Activated CD4-positive, alpha-beta memory T cell treated with anti-CD3 and anti-CD28 coated beads, Interleukin-2, amount 10 ng/mL, durations not matched to agents 7 days and 5 days (primary cell): ENCODE data around the gene NRG3. TPM values are rescaled to one million over a fixed set of nuclear protein-coding genes. Genes with fewer than 3 reads are reported as not detected.

Source experiments
- CTCF ChIA-PET: fragments of 350-600 bp; sonication (Branson Sonifier 250); formaldehyde crosslinking; loops from one replicate; lab custom pipeline; 2021; ENCODE audit warnings: antibody characterized with exemption, inconsistent platforms; lab: Charles Lee
- POLR2A ChIA-PET: fragments of 350-600 bp; sonication (Branson Sonifier 250); formaldehyde crosslinking; loops from one replicate; lab custom pipeline; 2021; ENCODE audit warnings: antibody characterized with exemption; lab: Charles Lee
- DNase-seq: peaks from one replicate; pipeline ENCODE4 v3.0.0-alpha.2; 2020
- H3K27ac Mint-ChIP-seq: one replicate; pipeline ENCODE4 v1.8.0; 2021; ENCODE audit warnings: mild to moderate bottlenecking, mixed read lengths
- H3K27me3 Mint-ChIP-seq: one replicate; pipeline ENCODE4 v1.8.0; 2021; ENCODE audit warnings: mixed read lengths
- H3K36me3 Mint-ChIP-seq: one replicate; pipeline ENCODE4 v1.8.0; 2021; ENCODE audit warnings: low read depth, mixed read lengths
- H3K4me1 Mint-ChIP-seq: one replicate; pipeline ENCODE4 v1.8.0; 2021; ENCODE audit warnings: mixed read lengths
- H3K4me3 Mint-ChIP-seq: one replicate; pipeline ENCODE4 v1.8.0; 2021; ENCODE audit warnings: mild to moderate bottlenecking, mixed read lengths
- H3K9me3 Mint-ChIP-seq: one replicate; pipeline ENCODE4 v1.8.0; 2021; ENCODE audit warnings: mixed read lengths
- total RNA-seq, 2 experiments: library from RNA; stranded (reverse); gene quantifications; one replicate each; pipeline ENCODE4 v1.2.3, GENCODE V29; 2021

Gene NRG3
- total RNA-seq, 2 experiments from 2014 or later: not detected

DNA sequence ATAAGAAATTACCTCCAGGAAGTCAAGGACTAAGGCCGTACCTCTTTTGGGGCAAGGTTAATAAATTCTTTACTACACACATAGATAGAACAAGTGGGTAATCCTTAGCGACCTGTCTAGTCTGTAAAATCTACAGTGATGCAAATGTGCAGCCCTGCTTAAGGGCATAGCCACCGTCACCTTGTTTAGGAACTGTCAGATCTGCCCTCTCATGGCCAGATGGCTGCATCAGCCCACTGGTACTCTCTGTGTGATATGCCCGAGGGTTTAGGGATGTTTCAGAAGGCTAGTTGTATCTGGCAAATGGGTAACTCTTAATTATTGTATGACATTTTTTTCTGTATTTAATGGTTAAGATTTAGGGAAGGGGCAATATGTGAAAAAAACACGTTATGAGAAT lies 74.3 kb downstream of the NRG3 start:
- CTCF ChIA-PET: no interaction called here
- peaks cover 13% of the 10 kb centered on the region for H3K9me3 Mint-ChIP-seq

DNA sequence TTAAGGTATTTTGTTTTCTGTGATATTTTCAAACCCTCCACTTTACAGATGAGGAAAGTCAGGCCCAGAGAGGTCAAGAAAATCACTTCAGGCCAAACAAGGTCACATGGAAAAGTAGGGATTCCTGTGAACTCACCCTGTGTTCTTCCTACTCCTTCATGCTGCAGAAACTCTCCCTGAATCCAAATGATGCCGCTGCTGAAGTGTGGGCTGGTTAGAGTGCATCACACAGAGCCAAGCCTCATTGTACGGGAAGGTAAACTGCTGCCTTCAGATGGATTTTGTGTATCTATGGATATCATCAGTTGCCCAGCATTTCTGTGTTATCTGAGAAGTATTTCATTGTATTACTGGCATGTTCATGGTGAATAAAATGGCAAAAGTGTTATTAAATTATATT lies 75.4 kb downstream of the NRG3 start:
- POLR2A ChIA-PET: no interaction called here
- no peak for DNase-seq
- no peaks in the 10 kb centered on the region for H3K27me3 Mint-ChIP-seq
- H3K4me1 Mint-ChIP-seq: no peaks in the 10 kb centered on the region
- H3K4me3 Mint-ChIP-seq: no peak overlapping the region
- no peak overlapping the region for H3K27ac Mint-ChIP-seq
- CTCF ChIA-PET: no interaction called here
- no peaks in the 10 kb centered on the region for H3K36me3 Mint-ChIP-seq
- peaks cover 10% of the 10 kb centered on the region for H3K9me3 Mint-ChIP-seq

More for the DNA sequence above, 74.3 kb downstream of the NRG3 start:
- H3K27me3 Mint-ChIP-seq: no peaks in the 10 kb centered on the region
- no peak overlapping the region for H3K27ac Mint-ChIP-seq
- H3K4me3 Mint-ChIP-seq: no peak overlapping the region
- no peak for DNase-seq
- H3K36me3 Mint-ChIP-seq: no peaks in the 10 kb centered on the region
- no peaks in the 10 kb centered on the region for H3K4me1 Mint-ChIP-seq
- POLR2A ChIA-PET: no interaction called here

DNA sequence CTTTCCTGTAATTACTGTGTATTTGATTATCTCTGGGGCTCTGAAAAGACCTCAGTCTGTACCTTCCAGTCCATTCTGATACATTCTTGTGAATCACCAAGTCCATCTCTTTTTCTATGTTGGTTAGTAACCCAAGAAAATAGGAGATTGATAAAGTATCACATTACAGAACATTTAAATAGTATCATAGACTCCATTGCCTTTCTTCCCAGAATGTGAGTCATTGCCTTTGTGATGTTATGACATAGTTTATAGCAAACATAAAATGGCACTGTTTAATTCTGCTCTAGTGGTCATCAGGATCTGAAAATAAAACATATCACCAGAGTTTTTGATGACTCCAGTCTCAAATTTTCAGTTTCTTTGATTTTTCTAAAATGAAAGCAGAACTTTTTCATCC lies 78.4 kb downstream of the NRG3 start:
- ChIA-PET POLR2A (no interaction called here), CTCF (no interaction called here)
- Mint-ChIP-seq H3K9me3 (peaks cover 10% of the 10 kb centered on the region), H3K27me3 (no peaks in the 10 kb centered on the region), H3K4me1 (no peaks in the 10 kb centered on the region), H3K4me3 (no peak overlapping the region), H3K27ac (no peak overlapping the region), H3K36me3 (no peaks in the 10 kb centered on the region)
- DNase-seq: no peak

DNA sequence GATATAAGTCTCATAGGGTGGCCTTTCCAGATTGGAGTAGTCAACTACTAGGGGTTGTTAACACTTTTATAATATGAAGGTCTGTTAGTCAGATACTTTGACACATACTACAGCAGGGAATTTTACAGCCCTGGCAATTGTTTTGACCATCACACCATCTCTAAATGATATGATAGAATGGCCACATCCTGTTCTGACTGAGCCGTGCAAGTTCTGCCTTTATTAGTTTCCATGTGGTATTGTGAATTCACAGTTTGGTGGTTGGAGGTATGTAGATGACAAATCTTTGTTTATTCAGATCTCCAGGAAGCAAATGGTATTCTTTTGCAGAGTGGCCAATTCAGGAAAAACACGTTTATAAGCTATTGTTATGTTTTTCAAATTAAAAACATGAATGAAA lies 83.0 kb downstream of the NRG3 start:
- Mint-ChIP-seq H3K27me3 (no peaks in the 10 kb centered on the region), H3K4me1 (no peaks in the 10 kb centered on the region), H3K4me3 (no peak overlapping the region), H3K36me3 (no peaks in the 10 kb centered on the region), H3K27ac (no peak overlapping the region), H3K9me3 (peaks cover 3% of the 10 kb centered on the region)
- POLR2A ChIA-PET: no interaction called here
- CTCF ChIA-PET: no interaction called here
- no peak for DNase-seq

DNA sequence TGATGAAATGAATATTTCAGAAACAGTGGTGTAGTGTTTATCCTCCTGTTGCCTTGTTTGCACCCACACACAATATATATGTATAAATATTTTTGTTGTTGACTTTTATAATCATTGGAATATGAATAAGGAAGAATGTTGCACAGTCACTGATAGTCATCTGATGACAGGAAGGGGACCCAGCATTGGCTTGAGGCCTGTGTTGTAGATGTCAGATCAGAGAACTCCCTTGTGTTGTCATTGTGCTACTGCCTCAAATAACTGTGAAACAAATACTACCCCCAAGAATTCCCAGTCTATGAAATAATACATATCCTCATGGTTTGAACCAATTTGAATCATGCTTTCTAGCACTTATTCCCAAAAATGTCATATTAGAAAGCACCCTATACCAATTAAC lies 84.0 kb downstream of the NRG3 start:
- CTCF ChIA-PET: no interaction called here
- Mint-ChIP-seq H3K9me3 (peaks cover 2% of the 10 kb centered on the region), H3K36me3 (no peaks in the 10 kb centered on the region), H3K27ac (no peak overlapping the region), H3K4me1 (no peaks in the 10 kb centered on the region), H3K27me3 (no peaks in the 10 kb centered on the region), H3K4me3 (no peak overlapping the region)
- no peak for DNase-seq
- POLR2A ChIA-PET: no interaction called here

DNA sequence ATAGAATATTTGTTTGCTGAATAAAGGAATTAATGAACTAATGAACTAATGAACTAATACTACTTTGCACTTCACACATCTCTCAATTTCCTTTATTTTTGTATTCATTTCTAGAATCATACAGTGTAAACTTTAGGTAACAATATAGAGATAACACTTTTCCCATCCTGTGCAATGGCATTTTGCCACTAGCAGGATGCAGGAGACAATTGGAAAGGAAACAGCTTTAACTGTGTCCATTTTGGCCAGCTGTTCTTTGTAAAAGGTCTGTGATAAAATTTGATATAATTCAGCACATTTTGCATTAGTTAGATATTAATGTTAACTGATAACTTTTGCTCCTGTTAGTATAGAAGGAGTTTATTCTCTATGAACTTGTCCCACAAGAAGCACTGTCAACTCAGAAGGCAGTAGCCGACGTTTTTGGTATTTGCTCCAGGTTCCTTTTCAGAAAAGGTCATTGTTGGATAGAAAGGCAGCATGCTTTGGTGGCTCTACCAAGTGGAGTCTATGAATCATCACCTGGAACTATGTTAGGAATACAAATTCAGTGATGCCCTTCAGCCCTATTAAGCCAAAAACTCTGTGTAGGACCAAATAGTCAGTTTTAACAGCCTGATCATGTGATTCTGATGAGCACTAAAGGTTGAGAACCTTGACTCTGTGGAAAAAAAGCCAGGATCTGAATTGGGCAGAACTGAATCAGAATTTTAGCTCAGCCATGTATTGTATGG lies 86.6 kb downstream of the NRG3 start:
- ChIA-PET CTCF (no interaction called here), POLR2A (no interaction called here)
- no peaks in the 10 kb centered on the region for H3K27me3 Mint-ChIP-seq
- H3K4me3 Mint-ChIP-seq: no peak overlapping the region
- H3K36me3 Mint-ChIP-seq: no peaks in the 10 kb centered on the region
- H3K9me3 Mint-ChIP-seq: peaks cover 4% of the 10 kb centered on the region
- no peak overlapping the region for H3K27ac Mint-ChIP-seq
- no peaks in the 10 kb centered on the region for H3K4me1 Mint-ChIP-seq
- DNase-seq: no peak

DNA sequence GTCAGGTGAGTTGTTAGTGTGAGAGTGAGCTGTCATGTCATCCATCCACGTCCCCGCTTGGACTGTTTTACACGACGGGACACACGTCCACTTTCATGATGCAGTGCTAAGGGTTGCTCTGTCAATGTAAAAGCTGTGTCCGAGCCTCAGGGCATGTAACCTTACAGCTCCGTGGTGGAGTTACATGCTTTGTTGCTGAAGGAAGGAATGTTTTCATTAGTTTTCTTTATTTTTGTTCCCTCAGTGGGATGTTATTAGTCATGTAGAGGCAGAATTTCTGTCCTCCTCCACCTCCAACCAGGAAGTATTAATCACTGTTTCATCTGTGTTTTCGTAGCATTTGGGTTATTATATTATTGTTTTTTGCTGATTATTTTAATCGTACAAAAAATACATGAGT lies 88.6 kb downstream of the NRG3 start:
- Mint-ChIP-seq H3K27me3 (no peaks in the 10 kb centered on the region), H3K36me3 (no peaks in the 10 kb centered on the region), H3K4me3 (no peak overlapping the region), H3K9me3 (peaks cover 4% of the 10 kb centered on the region), H3K4me1 (no peaks in the 10 kb centered on the region), H3K27ac (no peak overlapping the region)
- DNase-seq: no peak
- ChIA-PET CTCF (no interaction called here), POLR2A (no interaction called here)

DNA sequence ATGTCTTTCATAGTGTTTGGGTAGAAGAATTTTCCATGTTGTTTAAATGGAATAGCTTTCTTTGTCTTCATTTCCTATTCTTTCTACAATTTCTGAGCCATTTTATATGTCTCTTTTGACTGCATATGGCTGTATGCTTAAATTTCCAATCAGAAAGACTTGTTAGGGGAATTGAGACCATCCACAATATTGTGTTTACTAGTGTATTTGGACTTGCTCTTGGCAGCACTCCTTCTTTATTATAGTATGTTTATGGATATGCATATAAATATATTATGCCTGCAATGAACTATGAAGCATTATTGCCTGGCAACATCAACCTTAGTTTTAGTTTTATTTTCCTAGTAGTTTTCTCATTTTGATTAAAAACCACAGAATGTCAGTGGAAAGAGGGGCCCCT lies 92.7 kb downstream of the NRG3 start:
- no peak for DNase-seq
- CTCF ChIA-PET: no interaction called here
- Mint-ChIP-seq H3K36me3 (no peaks in the 10 kb centered on the region), H3K27ac (no peak overlapping the region), H3K4me3 (no peak overlapping the region), H3K27me3 (no peaks in the 10 kb centered on the region), H3K4me1 (no peaks in the 10 kb centered on the region), H3K9me3 (peaks cover 10% of the 10 kb centered on the region)
- POLR2A ChIA-PET: no interaction called here

DNA sequence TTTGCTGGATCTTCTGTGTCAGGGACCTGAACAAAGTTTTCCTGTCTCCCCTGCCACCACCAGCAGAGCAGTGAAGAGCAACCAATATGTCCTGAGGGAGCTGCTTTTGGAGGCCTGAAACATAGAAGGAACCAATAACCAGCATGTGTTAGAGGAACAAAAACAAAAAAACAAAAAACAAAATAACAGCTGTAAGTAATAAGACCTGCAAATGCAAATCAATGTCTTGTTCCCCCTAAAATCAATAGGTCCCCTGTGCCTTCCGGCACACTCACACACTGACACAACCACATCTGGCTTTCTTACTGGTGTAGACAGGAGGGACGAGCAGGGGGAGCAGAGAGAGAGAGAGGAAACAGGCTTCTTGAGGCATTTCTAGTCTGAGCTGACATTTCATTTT lies 94.1 kb downstream of the NRG3 start:
- no peaks in the 10 kb centered on the region for H3K36me3 Mint-ChIP-seq
- H3K9me3 Mint-ChIP-seq: peaks cover 9% of the 10 kb centered on the region
- ChIA-PET CTCF (no interaction called here), POLR2A (no interaction called here)
- H3K27ac Mint-ChIP-seq: no peak overlapping the region
- no peaks in the 10 kb centered on the region for H3K27me3 Mint-ChIP-seq
- H3K4me3 Mint-ChIP-seq: no peak overlapping the region
- DNase-seq: no peak
- H3K4me1 Mint-ChIP-seq: no peaks in the 10 kb centered on the region

DNA sequence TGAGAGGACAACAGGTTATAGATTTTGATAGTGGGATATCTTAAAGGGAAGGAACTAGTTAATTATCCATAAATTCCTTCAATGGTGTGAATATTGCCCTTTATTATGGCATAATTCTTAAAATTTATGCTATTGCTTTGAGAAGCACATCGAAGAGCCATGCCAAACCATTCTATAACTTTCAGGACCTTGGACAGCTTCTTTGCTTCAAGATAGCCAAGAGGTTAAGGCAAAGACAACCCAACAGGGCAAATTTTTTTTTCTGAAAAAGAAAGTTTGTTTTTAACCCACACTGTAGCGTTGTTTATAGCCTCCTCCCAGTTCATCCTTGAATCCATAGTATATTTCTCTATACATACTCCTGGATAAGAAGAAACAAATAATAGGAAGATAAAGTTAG lies 103.2 kb downstream of the NRG3 start:
- Mint-ChIP-seq H3K4me1 (no peaks in the 10 kb centered on the region), H3K4me3 (no peak overlapping the region), H3K9me3 (peaks cover 6% of the 10 kb centered on the region), H3K36me3 (no peaks in the 10 kb centered on the region), H3K27ac (no peak overlapping the region), H3K27me3 (no peaks in the 10 kb centered on the region)
- no peak for DNase-seq
- CTCF ChIA-PET: no interaction called here
- POLR2A ChIA-PET: no interaction called here

DNA sequence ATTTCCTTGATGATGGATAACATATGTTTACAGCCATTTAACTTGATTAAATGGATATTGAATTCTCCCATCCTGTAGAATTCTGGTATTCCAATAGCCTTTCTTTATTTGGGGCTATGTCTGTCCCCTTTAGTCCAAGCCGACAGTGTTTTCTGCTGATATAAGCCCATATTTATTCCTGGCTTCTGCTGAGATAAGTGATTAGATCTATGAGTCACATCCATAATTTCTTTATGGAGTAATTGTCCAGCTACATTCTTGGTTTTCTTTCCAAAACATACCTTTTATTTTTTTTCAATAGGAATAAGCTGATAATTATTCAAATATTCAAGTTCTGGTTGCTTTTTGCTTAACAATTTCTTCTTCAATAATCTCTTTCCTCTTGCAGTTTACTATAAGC lies 106.7 kb downstream of the NRG3 start:
- no peak overlapping the region for H3K27ac Mint-ChIP-seq
- H3K36me3 Mint-ChIP-seq: no peaks in the 10 kb centered on the region
- CTCF ChIA-PET: no interaction called here
- no peak for DNase-seq
- no peaks in the 10 kb centered on the region for H3K27me3 Mint-ChIP-seq
- H3K9me3 Mint-ChIP-seq: peaks cover 14% of the 10 kb centered on the region
- no peaks in the 10 kb centered on the region for H3K4me1 Mint-ChIP-seq
- no peak overlapping the region for H3K4me3 Mint-ChIP-seq
- POLR2A ChIA-PET: no interaction called here

DNA sequence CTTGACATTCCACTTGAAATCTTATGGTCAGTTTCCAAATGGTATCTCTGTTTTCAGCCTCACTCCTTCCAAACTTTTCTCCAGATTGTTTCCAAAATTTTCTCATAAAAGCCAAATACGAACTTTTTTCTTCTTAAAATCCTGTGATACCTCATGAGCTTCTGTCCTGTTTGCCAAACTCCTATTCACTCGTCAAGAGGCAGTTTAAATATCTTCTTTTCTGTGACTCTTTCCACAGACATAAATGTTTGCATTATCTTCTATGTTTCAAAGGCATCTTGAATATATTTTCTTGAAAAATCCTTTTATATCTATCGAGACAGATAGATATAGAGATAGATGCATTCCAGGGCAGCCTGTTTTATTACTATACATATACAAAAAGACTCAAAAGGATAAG lies 109.4 kb downstream of the NRG3 start:
- POLR2A ChIA-PET: no interaction called here
- H3K4me3 Mint-ChIP-seq: no peak overlapping the region
- H3K27ac Mint-ChIP-seq: no peak overlapping the region
- H3K27me3 Mint-ChIP-seq: no peaks in the 10 kb centered on the region
- H3K36me3 Mint-ChIP-seq: no peaks in the 10 kb centered on the region
- peaks cover 11% of the 10 kb centered on the region for H3K9me3 Mint-ChIP-seq
- CTCF ChIA-PET: no interaction called here
- DNase-seq: no peak
- H3K4me1 Mint-ChIP-seq: no peaks in the 10 kb centered on the region

DNA sequence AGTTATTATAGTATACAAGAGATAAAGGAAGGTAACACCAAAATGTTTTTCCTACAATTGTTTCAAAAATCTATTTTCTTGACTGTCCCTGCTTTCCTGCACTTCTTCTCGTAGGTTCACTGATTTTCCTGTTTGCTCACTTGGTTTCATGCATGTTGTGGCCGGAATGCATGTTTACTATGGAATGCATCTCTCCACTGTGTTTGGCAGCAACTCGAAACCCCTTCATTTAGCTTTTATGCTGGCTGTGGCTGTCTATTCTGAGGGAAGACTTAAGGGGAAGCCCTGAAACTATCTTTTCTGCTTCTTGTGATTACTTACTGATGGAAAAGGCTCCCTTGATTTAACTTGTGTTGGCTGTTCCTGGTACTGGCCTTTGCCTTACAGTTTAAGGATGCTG lies 120.3 kb downstream of the NRG3 start:
- Mint-ChIP-seq H3K27me3 (no peaks in the 10 kb centered on the region), H3K9me3 (peaks cover 7% of the 10 kb centered on the region), H3K36me3 (no peaks in the 10 kb centered on the region), H3K27ac (no peak overlapping the region), H3K4me1 (no peaks in the 10 kb centered on the region), H3K4me3 (no peak overlapping the region)
- CTCF ChIA-PET: no interaction called here
- no peak for DNase-seq
- POLR2A ChIA-PET: no interaction called here

DNA sequence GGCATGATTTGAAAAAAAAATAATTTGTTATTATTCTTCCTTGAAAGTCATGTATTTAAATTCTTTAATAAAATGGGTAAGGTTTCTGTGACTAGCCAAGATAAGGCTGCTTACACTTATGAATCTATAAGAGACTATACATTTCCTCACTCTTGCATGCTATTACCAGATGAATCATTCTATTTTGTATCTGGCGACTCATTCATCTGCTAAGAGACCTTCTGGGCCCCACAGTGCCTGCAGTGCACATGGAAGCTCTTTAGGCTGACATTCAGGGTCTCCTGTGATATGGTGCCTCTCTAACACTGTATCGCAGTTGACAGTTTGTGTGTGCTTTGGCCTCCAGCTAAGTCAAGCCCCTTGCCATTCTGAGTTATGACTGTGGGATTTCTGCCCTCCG lies 121.9 kb downstream of the NRG3 start:
- POLR2A ChIA-PET: no interaction called here
- no peak for DNase-seq
- CTCF ChIA-PET: no interaction called here

More for the DNA sequence above, 121.9 kb downstream of the NRG3 start:
- H3K4me1 Mint-ChIP-seq: no peaks in the 10 kb centered on the region
- no peak overlapping the region for H3K4me3 Mint-ChIP-seq
- peaks cover 10% of the 10 kb centered on the region for H3K9me3 Mint-ChIP-seq
- H3K27ac Mint-ChIP-seq: no peak overlapping the region
- H3K27me3 Mint-ChIP-seq: no peaks in the 10 kb centered on the region
- H3K36me3 Mint-ChIP-seq: no peaks in the 10 kb centered on the region
